GM20000 (cell line): ENCODE results near the gene CACNB4.

Experiments used
- DNase-seq: peaks from one replicate; pipeline ENCODE4 v3.0.0; 2012; ENCODE audit warnings: low spot score
- TF ChIP-seq, protein P1 (sequence below): IDR thresholded peaks from 2 replicates; pipeline ENCODE4 v1.5.1; 2012; ENCODE audit warnings: mild to moderate bottlenecking, control low read depth; ENCODE audit errors: extremely low read depth, missing control alignments

Gene CACNB4

DNA sequence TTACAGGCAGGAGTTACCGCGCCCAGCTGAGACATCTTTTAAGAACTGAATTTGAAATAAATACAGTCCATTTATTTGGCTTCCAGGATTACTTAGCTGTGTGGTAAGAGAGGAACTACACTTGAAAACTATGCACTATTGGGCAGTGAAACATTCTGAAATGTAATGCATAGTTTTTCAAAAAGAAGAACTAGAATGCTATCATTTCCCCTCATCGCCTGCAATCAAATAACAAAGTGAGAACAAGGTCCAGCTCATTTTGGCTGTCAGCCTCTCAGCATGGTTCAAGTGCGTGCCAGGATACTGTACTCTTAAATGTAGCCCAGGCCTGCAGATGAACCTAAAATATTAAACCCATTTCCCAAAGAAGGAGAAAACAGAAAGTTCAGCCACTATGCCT lies 194.0 kb downstream of the CACNB4 start:
- no peak for DNase-seq
- TF ChIP-seq, protein P1, sequence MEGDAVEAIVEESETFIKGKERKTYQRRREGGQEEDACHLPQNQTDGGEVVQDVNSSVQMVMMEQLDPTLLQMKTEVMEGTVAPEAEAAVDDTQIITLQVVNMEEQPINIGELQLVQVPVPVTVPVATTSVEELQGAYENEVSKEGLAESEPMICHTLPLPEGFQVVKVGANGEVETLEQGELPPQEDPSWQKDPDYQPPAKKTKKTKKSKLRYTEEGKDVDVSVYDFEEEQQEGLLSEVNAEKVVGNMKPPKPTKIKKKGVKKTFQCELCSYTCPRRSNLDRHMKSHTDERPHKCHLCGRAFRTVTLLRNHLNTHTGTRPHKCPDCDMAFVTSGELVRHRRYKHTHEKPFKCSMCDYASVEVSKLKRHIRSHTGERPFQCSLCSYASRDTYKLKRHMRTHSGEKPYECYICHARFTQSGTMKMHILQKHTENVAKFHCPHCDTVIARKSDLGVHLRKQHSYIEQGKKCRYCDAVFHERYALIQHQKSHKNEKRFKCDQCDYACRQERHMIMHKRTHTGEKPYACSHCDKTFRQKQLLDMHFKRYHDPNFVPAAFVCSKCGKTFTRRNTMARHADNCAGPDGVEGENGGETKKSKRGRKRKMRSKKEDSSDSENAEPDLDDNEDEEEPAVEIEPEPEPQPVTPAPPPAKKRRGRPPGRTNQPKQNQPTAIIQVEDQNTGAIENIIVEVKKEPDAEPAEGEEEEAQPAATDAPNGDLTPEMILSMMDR: no peak

DNA sequence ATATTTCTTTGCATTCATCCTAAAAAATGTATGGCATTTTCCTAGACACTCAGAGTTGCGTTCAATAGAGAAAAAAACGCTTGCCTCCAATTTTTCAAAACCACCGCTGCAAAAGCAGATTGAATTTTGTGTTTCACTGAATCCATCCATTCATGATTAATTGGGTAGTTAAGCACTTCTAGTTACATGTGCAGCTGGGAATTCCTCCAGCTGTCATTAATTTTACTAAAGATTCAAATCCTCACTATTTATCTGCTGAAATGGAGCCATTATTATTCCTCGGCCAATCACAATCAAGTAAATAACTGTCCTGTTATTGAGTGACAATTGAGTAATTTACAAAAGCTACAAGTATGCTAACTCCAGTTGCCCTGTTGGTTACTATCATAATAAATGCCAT lies 194.8 kb downstream of the CACNB4 start:
- no peak for DNase-seq
- TF ChIP-seq, protein P1: no peak

DNA sequence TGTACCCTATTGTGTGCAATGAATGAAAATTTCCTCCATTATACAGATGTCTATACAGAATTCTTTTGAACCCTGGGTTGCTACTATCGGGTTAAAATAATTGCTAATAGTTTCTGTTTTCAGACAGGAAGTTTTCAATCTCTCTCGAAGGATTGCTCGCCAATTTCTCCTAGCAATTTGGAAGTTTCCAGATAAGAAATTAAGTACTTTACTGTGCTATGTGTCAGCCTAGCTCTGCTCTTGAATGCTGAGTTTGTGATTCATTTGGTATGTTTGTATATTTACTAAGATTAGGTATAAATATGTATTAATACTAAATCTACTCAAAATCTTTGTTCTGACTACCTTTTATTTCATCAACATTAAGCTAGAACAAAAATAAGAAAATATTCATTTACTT lies 196.0 kb downstream of the CACNB4 start:
- DNase-seq: no peak
- TF ChIP-seq, protein P1: no peak

DNA sequence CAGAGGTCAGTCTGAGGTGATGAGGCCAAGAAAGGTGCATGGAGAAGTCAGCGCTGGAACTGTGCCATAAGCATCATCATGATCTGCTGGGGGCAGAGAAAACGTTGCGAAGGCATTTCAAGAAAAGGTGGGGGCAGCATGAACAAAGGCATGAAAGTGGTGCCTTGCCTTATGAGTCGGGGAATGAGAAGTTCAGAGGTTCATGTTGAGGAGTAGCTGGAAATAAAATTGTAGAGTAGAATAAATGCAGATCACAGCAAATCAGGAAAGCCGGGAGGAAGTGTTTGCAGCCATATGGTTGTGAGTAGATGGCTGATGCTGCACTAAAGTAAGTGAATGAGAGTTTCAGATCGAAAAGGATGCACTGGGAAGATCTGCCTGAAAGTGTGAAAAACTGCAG lies 198.5 kb downstream of the CACNB4 start:
- TF ChIP-seq, protein P1: no peak
- no peak for DNase-seq

DNA sequence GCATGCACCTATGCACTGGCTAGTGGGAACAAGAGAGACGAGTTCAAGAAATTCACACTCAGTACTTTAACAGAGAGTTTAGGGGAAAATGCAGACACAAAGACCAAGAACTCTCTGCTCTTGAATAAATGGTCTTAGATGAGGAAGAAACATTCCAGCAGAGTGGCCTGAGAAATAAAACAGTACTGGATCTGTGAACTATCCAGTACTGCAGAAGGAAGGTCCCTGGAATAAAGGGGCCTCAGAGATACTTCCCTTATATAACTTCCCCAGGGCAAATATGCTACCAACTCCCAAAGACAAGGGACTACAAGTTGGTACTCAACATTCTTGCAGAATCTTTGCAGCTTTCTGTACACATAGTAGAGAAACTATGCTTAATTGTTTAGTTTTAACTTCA lies 199.7 kb downstream of the CACNB4 start:
- DNase-seq: no peak
- TF ChIP-seq, protein P1: no peak

DNA sequence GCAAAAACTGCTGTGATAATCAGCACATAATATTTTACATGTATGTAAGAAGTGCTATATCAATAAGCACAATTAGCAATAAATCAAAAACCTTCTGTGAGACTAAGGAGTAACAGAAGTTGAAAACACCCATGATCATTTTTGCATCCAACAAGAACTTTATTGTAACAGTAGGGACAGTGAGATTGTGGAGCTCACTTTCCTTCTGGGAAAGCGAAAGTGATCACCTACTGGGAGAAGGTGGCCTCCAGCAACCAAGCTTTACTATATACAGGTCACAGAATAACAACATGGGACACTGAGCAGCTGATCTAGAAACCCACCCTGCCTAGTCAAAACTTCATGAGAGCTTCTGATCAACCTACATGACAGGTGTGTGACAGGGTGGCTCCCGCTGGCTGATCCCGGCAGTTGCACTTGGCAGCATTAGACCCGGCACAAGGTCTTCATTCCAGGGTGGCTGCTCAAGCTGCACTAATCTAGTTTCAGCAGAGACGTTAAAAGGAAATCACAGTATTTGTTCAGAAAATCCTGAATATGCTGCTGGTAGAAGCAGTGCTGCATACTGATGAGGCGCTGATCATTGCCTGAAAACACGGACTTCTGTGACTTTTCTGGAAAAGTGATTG lies 207.2 kb downstream of the CACNB4 start:
- no peak for DNase-seq
- TF ChIP-seq, protein P1: no peak

DNA sequence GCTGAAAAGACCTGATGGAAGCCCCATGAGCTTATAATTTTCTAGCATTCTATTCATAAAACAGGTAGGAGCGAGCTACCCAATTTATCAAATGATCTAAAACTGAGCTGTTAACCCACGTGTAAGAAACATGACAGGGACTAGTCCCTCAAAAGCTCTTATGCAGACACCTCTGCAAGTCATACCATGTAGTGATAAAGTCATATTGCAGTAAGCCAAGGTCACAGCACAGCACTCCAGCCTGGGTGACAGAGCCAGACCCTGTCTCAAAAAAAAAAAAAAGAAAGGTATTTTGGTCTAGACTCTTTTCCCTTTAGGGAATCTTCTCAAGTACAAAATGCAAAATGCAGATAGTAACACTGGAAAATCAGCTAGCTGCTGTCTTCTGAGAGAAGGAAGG lies 211.7 kb downstream of the CACNB4 start:
- no peak for DNase-seq
- TF ChIP-seq, protein P1: no peak
